GM18526 (cell line): ENCODE data around the gene TBC1D4.

Experiments used
- POLR2A ChIP-seq: IDR thresholded peaks from 3 replicates; pipeline ENCODE4 v1.6.1; 2011; ENCODE audit not compliant: insufficient read length; ENCODE audit errors: extremely low read depth

The TBC1D4 gene

DNA sequence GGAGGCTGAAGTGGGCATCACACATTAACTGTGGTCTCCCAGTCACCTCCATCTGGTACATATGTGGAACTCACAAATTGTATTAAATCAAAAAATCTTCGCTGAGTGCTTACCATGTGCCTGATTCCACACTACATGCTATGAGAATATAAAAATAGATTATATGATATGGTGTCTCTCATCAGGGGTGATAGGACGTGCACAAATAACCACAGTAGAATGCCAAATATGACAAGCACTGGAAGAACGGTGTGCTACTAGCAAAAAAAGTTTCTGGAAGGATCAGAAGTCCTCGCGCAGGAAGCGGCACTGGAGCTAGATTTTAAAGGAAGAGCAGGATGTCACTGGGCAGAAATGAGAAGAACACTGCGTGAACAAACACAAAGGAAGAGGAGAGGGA, 62.3 kb downstream of the TBC1D4 start:
- no peak for TF ChIP-seq POLR2A

- TF ChIP-seq POLR2A: no peak
Observed at GRCh38 chr13:75418997-75419396, 63.0 kb downstream of the TBC1D4 start.

- no peak for TF ChIP-seq POLR2A
Observed at GRCh38 chr13:75418186-75418843, 63.7 kb downstream of the TBC1D4 start.

- TF ChIP-seq POLR2A: no peak
Observed at GRCh38 chr13:75417656-75418055, 64.3 kb downstream of the TBC1D4 start.

GRCh38 chr13:75417012-75417384, 65.0 kb downstream of the TBC1D4 start:
- no peak for TF ChIP-seq POLR2A

DNA sequence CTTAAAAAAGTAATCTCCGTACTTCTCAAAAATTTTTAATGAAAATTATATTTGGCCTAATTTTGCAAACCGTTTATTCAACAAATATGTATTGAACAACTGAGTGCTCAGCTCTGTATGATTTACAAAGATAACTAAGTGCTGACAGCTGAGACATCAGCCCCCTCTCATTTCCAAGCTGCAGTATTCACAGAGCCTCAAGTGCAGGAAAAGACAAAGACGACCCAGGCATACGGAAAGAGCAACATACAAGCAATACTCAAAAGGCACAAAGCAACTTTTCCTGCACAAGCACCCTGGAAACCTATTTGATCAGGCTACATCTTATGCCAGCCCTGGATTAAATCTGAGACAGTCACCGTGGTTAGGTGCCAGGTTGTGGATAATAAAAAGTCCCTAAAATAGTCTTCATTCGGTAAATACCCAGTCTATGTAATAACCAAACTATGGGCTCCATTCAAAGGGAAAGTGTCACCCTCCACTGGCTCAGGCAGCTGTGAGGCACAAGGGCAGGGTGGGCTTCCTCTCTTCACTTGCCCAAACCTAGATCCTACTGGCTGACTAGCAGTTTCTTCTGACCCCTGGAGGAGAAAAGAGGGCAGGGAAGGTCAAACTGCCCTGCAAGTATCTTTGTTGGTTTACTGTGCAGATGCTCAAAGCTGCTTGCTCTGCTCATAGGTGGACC, 65.5 kb downstream of the TBC1D4 start:
- no peak for TF ChIP-seq POLR2A

- no peak for TF ChIP-seq POLR2A
Observed at GRCh38 chr13:75415694-75416093, 66.3 kb downstream of the TBC1D4 start.

DNA sequence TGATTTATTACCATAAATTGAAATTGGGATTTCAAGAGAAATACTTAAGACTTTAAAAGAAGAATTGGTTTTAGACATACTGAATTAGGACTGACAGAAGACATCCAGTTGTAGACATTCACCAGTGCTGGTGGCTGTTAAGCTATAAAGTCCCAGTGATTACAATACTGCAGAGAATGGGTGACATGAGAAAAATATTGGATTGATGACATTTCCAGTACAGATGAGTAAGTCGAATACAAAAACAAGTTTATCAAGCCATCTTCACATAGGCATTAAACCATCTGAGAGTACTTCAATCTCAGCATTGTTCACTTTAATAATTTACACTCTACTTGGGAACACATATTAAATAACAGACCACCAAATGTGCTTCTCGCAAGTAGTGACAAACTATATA, 66.8 kb downstream of the TBC1D4 start:
- no peak for TF ChIP-seq POLR2A

DNA sequence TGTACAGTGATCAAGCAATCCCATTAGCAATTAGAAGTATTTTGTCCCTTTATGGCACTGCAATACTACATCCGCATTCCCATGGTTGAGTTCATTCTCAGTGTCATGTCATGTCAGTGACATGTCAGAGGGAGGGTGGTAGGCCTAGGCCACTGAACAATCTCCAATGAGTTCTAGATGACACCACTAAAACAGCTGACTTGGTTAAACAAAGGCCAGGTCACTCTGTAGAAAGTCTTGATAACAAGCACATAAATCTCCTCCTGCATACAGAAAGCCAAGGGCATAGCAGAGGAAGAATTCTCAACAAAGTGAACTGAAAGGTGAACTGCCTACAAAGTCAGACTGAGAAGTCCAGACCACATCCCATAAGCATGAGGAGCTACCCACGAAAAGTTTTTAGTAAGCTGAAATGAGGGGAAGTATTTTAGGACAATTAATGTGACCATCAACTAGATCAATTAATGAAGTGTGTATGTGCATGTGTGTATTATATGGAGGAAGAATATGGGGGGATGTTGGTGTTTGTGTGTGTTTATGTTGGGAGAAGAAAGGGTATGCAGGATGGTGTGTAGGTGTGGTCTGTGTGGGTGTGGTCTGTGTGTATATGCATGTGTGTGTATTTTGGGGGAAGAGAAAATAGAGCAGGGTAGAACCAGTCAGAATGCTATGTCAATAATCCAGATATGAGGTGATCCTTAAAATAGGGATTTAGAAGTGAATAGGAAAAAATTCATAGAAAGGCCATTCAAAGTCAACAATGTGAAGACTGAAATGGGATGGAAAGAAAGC, 67.7 kb downstream of the TBC1D4 start:
- TF ChIP-seq POLR2A: no peak

DNA sequence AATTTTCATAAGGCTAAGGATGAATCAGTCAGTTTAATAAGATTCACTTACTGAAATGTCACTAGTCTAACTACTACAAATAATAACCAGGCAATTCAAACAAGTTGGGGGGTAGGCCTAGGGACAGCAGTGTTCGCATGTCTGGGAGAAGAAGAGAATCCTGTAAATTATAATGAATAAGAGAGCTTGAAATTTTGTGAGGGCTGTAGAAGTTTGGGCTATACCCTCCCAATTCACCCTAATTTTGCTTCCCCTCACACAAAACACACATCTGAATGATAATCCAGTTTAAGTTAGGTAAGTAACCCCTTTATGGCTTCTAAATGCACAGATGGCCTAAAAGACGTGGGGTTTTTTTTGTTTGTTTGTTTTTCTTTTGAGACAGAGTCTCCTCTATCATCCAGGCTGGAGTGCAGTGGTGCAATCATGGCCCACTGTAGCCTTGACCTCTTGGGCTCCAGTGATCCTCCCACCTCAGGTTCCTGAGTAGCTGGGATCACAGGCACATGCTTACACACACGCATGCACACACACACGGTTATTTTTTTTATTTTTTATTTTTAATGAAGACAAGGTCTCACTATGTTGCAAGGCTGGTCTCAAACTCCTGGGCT, 69.9 kb downstream of the TBC1D4 start:
- no peak for TF ChIP-seq POLR2A

DNA sequence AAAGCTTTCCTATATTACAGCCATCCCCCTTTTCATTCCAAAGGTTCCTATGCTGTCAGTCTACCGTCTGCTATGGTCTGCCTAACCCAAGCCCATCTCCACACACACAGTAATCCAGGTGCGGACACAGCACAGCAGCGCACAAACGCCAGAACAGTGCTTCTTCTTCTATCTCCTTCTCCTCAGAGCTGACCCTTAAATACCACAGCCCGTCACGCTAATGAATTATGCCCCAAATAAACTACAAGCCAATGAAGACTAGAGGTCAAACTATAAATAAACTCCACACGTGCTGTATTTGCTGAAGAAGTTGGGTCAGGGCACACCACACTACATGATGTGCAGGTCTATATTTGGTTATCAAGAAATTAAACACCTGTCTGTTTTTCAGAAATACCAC, 71.8 kb downstream of the TBC1D4 start:
- TF ChIP-seq POLR2A: no peak

DNA sequence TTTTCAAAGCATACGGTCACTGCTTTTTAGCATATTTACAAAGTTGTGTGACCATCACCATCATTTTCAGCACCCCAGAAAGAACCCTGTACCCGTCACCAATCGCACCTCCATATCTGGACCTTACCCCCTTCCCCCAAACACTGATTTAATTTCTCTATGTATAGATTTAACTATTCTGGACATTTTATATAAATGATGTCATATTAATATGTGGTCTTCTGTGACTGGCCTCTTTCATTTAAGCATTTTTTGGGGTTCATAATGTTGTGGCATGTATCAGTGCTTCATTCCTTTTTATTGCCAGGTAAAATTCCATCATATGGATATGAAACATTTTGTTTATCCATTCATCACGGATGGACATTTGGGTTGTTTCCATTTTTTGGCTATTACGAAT, 74.0 kb downstream of the TBC1D4 start:
- TF ChIP-seq POLR2A: no peak

DNA sequence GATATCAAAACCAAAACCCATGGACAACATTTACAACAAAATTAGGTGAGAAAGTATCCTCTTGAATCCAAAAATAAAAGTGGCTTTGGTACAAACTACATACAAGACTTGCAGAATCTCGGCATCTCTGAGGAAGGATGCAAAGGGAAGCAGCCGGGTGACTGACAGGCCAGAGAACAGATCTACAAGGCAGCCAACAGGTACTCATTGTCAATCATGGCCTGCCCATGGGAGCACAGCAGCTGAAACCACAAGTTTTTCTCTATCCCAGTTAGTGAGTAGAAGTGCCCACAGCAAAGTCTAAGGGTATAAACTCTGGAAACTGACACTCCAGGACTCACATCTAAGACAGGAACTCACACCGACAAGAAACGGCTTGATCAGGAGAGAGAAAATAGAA, 74.5 kb downstream of the TBC1D4 start:
- no peak for TF ChIP-seq POLR2A

GRCh38 chr13:75405976-75406703, 75.8 kb downstream of the TBC1D4 start:
- TF ChIP-seq POLR2A: no peak

DNA sequence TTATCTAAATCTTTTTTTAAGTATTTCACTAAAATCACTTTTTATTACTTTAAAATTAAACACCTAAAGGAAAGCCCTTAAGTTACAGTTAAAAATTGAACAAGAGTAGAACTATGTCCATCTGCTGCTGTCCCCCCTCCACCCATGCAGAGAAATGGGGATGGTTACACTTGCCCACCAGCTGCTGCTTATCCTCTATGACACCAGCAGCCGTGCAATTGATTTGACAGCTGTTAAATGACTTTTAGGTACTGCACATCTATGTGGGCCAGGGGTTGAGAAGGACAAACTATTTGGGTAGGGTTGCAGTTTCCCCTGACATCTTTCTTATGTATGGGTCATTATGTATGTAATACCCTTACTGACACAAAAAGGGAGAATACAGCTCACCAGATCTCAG, 77.2 kb downstream of the TBC1D4 start:
- TF ChIP-seq POLR2A: no peak
